Gastrocnemius medialis (tissue), 4 donors: Measurements from ENCODE around the gene BNC2. TPM values are rescaled to one million over a fixed set of nuclear protein-coding genes. Genes with fewer than 3 reads are reported as not detected.

ENCODE experiments used
- ATAC-seq, 2 donors: fragments of 150-250 bp; one replicate each; pipeline ENCODE4 v1.9.1; 2016
- DNase-seq, 2 donors: peaks; one replicate each; pipeline ENCODE4 v3.0.0-alpha.2; 2019
- H3K27ac ChIP-seq, 4 donors: fragments of 200-600 bp; sonication (generic); 1 replicate in 1 of 4; 2 replicates in 3 of 4; pipeline ENCODE4 v1.5.1; 2016 to 2018; ENCODE audit warnings: mild to moderate bottlenecking in 2 of 4, moderate library complexity in 1 of 4
- H3K27me3 ChIP-seq, 3 donors: fragments of 200-600 bp; sonication (generic) in 2 of 3; 1 replicate in 1 of 3; 2 replicates in 2 of 3; pipeline versions ENCODE4 v1.5.1 to v1.6.0; 2016 to 2019; ENCODE audit warnings: mild to moderate bottlenecking in 1 of 3, moderate library complexity in 1 of 3
- H3K36me3 ChIP-seq, 2 donors: fragments of 200-600 bp; sonication (generic) in 1 of 2; one replicate each; pipeline ENCODE4 v1.5.1; 2017 to 2018
- H3K4me1 ChIP-seq, 2 donors: fragments of 200-600 bp; sonication (generic) in 1 of 2; one replicate each; pipeline ENCODE4 v1.5.1; 2016 to 2017; ENCODE audit warnings: mild to moderate bottlenecking in 2 of 2
- H3K4me3 ChIP-seq, 4 donors: fragments of 200-600 bp; sonication (generic) in 3 of 4; 1 replicate in 1 of 4; 2 replicates in 3 of 4; pipeline ENCODE4 v1.5.1; 2016 to 2019; ENCODE audit warnings: mild to moderate bottlenecking in 2 of 4
- H3K9me3 ChIP-seq, 3 donors: fragments of 200-600 bp; sonication (generic) in 2 of 3; 1 replicate in 1 of 3; 2 replicates in 2 of 3; pipeline ENCODE4 v1.5.1; 2016 to 2019
- CTCF ChIP-seq, 5 experiments: fragments of 450-650 bp in 3 of 5; fragments of 200-600 bp in 2 of 5; sonication (generic) in 2 of 5; IDR thresholded peaks in 4 of 5; conservative IDR thresholded peaks in 1 of 5; 1 replicate in 4 of 5; 2 replicates in 1 of 5; pipeline ENCODE4 v1.5.1; 2016 to 2019; ENCODE audit warnings: antibody characterized with exemption in 5 of 5, mild to moderate bottlenecking in 3 of 5, moderate library complexity in 3 of 5
- POLR2A ChIP-seq, 2 donors: fragments of 450-650 bp; IDR thresholded peaks; one replicate each; pipeline ENCODE4 v1.6.1; 2017; ENCODE audit warnings: antibody characterized with exemption in 2 of 2, mild to moderate bottlenecking in 2 of 2, moderate library complexity in 2 of 2
- in situ Hi-C, 4 donors: fragments of 200-750 bp; cut with MboI; loops; one replicate each; pipeline versions ENCODE4 v1.15.0 to v1.8.0; 2017; ENCODE audit warnings: low sequenced_read_pairs in 4 of 4
- intact Hi-C: fragments of 100-400 bp; cut with DNase I; formaldehyde crosslinking; loops from one replicate; pipeline ENCODE4 v1.15.1; 2023; ENCODE audit warnings: low total_unique reads
- total RNA-seq, 4 donors: library from RNA; depleted of rRNA; stranded (reverse); fragments of >200 nt; gene quantifications; one replicate each; pipeline versions ENCODE4 v1.1.0 to v1.2.3, GENCODE V29; 2016

Gene BNC2
- total RNA-seq, 4 donors from 2014 or later = 40.9 to 122 (median 68.7) TPM

- Histone ChIP-seq H3K27ac (peak overlapping the region; percentile 59 to 75 (median 70)), H3K36me3 (no peaks in the 10 kb centered on the region), H3K4me3 (peak overlapping the region; percentile 45 to 58 (median 48)), H3K4me1 (peaks cover 13 to 17% of the 10 kb centered on the region in 2 donors), H3K27me3 (no peaks in the 10 kb centered on the region), H3K9me3 (no peaks in the 10 kb centered on the region)
- in situ Hi-C loops (no loop called here), intact Hi-C loops (loop anchor here (5.0 to 10.0 kb wide), 2 partner anchors 44 to 634 kb away; partner anchors contain the start of gene BNC2)
- TF ChIP-seq POLR2A (IDR thresholded peaks at IDR 0.05) = no peak
- no peak for TF ChIP-seq CTCF (IDR thresholded peaks at IDR 0.05 in 4 of 5, conservative IDR thresholded peaks at IDR 0.05 in 1 of 5)
- DNase-seq (peak; percentile 4 to 28), ATAC-seq (peak; percentile 19 to 64)
Observed at GRCh38 chr9:16828340-16829281, 41.9 kb downstream of the BNC2 start.

GRCh38 chr9:16825971-16826625, 44.4 kb downstream of the BNC2 start:
- Histone ChIP-seq H3K9me3 (no peaks in the 10 kb centered on the region), H3K27me3 (no peaks in the 10 kb centered on the region), H3K4me1 (peaks cover 13 to 17% of the 10 kb centered on the region in 2 donors), H3K27ac (no peak overlapping the region), H3K36me3 (no peaks in the 10 kb centered on the region), H3K4me3 (no peak overlapping the region)
- no peak for DNase-seq
- intact Hi-C loops = loop anchor here (5.0 to 10.0 kb wide), 2 partner anchors 46 to 631 kb away; partner anchors contain the start of gene BNC2
- in situ Hi-C loops = no loop called here
- ATAC-seq = no peak
- no peak for TF ChIP-seq CTCF (IDR thresholded peaks at IDR 0.05 in 4 of 5, conservative IDR thresholded peaks at IDR 0.05 in 1 of 5)
- TF ChIP-seq POLR2A (IDR thresholded peaks at IDR 0.05) = no peak

GRCh38 chr9:16825331-16825725, 45.1 kb downstream of the BNC2 start:
- peaks cover 8 to 17% of the 10 kb centered on the region in 2 donors for H3K4me1 ChIP-seq
- no peaks in the 10 kb centered on the region for H3K9me3 ChIP-seq
- no peak for ATAC-seq
- no peak for DNase-seq
- in situ Hi-C loops = no loop called here
- H3K27me3 ChIP-seq = no peaks in the 10 kb centered on the region
- H3K27ac ChIP-seq = no peak overlapping the region
- H3K36me3 ChIP-seq = no peaks in the 10 kb centered on the region
- intact Hi-C loops = loop anchor here (5.0 to 10.0 kb wide), 2 partner anchors 47 to 631 kb away; partner anchors contain the start of gene BNC2
- no peak overlapping the region for H3K4me3 ChIP-seq
- TF ChIP-seq CTCF (IDR thresholded peaks at IDR 0.05 in 4 of 5, conservative IDR thresholded peaks at IDR 0.05 in 1 of 5) = no peak
- no peak for TF ChIP-seq POLR2A (IDR thresholded peaks at IDR 0.05)

GRCh38 chr9:16824545-16825330, 45.7 kb downstream of the BNC2 start:
- in situ Hi-C loops (no loop called here), intact Hi-C loops (loop anchor here (5.0 to 10.0 kb wide), 2 partner anchors 48 to 630 kb away; partner anchors contain the start of gene BNC2)
- no peak for TF ChIP-seq POLR2A (IDR thresholded peaks at IDR 0.05)
- no peak for TF ChIP-seq CTCF (IDR thresholded peaks at IDR 0.05 in 4 of 5, conservative IDR thresholded peaks at IDR 0.05 in 1 of 5)
- H3K27me3 ChIP-seq = no peaks in the 10 kb centered on the region
- ATAC-seq = no peak
- H3K9me3 ChIP-seq = no peaks in the 10 kb centered on the region
- H3K27ac ChIP-seq = no peak overlapping the region
- no peak for DNase-seq
- no peak overlapping the region for H3K4me3 ChIP-seq
- peaks cover 6 to 17% of the 10 kb centered on the region in 2 donors for H3K4me1 ChIP-seq
- no peaks in the 10 kb centered on the region for H3K36me3 ChIP-seq
